SHP77 (cell line): ENCODE results near the gene CFAP57.
A peak's percentile ranks its signal among the peaks of the same experiment; 100 is the strongest.

Source experiments
- DNase-seq, 2 experiments: peaks; one replicate each; lab custom pipeline; 2025; lab: John Stamatoyannopoulos, UW

CFAP57 gene

DNA sequence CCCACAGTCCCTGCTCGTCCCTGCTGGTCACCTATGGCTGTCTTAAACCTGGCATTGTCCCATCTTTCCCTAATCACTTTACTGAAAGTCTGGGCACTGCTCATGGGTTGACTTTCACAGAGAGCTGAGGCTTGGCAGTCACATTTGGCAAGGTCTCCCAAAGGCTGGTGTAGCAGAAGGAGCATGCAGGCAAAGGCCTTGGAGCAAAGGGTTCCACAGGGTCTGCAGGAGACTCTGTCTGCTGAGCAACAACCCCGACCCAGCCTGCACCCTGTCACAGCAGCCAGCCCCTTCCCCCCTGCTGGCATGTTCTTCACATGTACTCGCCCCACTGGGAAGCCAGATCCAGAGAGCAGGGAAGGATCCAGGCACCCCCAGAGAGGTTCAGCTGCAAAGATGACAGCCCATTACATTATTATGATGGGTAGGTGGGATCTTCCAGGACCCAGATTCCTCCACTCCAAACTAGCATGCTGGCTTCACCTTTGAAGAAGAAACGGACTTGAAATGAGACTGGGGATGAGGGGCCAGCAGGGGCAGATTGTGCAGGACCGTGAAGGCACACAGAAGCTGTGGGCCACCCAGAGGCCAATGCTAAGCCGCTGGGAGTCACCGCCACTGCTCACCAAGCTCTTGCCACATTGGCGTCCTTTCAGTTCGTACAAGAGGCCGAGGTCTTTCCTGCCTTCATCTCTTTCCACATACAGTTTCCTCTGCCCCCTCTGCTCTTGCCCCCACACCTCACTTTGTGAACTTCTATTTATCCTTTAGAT is 83.5 kb downstream of the CFAP57 start:
- DNase-seq, result no peak

DNA sequence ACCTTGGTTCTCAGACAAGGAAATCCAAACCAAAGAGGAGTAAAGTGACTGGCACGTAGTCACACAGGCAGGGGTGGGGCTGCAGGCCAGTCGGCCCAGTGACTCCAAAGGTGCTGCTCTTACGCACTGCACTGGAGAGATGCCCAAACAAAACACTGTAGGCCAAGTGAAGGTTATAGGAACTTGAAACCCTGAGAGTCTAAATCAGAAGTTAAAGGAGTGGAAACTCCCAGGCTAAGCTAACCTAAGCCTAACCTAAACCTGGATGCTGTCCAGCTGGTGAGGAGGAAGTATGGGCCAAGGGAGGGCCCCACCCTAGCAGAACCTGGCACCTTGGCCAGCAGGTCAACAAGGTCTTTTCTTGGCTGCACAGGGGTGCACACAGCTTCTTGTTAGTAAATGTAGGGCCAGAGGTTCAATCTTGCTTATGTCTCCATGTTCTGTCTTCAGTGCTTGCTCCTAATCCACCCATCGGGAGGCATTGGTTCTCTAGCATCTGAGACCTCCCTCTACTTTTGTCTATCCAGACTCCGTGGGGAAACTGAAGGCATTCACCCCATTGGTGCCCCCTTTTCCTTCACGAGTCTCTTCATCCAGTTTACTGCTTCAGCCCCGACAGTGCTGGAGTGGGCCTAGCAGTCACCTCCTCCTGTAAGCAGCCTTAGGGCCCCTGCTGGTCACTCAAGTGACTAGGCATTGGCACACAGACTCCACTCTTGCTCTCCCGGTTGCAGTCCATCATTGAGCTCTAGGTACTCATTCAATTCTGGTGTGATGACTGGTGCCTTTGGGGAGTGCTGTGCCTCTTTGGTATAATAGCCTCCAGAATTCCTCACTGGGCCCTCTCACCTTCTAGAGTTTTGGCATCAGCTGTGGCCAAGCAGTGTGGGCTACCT is 84.8 kb downstream of the CFAP57 start:
- DNase-seq, result no peak

DNA sequence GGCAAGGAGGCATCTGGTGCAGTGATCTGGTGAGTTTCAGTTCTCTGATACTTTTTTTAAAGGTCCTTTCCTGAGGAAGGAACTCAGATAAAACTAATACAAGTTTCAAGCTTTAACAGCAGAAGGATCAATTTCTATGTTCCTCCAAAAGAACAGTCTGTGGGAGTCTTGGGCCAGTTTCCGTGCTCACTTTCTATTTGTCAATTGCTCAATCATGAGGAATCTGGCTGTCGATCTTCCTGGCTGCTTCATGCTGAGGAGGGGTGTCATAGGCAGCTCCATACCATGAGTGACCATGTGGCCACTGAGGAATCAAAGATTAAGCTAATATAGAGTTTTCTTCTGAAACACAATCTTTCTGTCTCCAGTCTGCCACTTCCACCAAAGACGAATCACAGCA is 86.2 kb downstream of the CFAP57 start:
- no peak for DNase-seq

DNA sequence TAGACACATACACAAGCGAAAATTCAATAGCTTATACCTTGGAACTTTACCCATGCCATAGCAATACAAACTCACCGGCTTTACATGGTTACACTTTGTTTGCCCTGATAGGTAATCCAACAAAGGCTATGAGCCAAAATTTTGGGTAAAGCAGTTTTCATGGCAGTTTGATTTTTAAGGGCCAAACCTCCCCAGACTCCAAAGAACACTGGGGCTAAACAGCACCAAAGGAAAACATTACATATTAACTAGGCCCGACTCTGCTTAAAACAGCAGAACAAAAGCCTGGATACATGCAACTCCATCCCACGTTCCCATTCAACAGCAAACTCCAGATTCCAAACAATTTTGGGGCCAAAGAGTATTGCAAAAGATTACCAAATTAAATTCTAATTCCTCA is 93.3 kb downstream of the CFAP57 start:
- DNase-seq, result no peak

DNA sequence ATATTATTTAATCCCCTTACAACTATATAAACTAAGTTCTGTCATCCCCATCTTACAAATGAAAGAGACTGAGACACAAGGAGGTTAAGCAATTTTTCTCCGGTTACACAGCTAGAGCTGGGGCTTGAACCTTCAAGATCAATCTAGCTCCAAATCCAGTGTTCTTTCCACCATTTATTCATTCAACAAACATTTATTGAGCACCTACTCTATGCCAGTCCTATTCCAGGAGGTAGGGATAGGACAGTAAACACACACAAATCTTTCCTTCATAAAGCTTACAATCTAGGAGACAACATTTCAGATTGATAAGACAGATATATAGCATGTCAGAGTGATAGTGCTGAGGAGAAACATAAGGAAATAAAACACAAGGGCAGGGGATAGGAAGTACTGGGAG is 94.8 kb downstream of the CFAP57 start:
- no peak for DNase-seq

DNA sequence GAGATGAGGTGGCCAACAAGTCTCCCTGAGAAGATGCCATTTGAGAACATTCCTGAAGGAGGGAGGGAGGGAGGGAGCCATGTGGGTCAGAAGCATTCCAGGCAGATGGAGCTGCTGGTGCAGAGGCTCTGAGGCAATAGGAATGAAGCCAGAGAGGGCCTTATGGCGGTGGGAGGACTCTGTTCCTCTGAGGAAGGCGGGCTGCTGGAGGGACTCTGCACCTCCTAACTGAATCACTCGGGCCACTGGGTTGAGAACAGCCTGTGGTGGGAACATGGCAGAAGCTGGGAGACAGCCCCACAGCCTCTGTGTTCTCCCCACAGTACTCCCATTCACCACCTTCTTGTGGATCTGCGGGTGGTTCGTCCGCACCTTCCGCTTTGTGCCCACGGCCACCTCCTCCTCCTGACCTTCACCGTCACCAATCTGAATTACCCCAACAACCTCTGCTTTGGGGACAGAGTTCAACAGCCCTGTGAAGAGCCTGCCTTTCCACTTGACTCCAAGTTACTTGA is 95.2 kb downstream of the CFAP57 start:
- no peak for DNase-seq

DNA sequence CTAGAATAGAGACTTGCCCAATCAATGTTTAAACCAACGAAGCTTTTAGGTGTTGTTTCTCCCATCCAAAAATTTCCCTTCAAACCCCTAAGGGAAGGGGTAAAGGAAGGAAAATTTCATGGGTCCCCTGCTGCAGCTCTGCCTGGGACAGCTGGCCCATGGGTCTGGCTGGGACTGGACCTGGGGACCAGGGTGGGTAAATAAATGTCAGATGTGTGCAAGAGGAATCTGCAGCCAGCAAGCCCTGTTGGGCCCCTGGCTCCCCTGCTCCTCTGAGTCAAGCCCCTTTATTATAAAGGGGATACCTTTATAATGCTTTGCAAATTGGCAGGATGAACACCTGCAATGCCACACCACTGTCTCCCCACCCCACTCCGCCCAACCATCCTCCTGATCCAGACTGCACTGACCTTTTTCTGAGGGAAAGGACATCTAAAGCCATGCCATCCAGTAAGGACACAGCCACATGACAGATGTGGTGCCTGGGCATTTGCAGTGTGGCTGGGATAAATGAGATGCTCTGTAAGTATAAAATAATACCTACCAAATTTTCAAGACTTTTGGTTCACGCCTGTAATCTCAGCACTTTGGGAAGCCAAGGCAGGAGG is 95.8 kb downstream of the CFAP57 start:
- no peak for DNase-seq

DNA sequence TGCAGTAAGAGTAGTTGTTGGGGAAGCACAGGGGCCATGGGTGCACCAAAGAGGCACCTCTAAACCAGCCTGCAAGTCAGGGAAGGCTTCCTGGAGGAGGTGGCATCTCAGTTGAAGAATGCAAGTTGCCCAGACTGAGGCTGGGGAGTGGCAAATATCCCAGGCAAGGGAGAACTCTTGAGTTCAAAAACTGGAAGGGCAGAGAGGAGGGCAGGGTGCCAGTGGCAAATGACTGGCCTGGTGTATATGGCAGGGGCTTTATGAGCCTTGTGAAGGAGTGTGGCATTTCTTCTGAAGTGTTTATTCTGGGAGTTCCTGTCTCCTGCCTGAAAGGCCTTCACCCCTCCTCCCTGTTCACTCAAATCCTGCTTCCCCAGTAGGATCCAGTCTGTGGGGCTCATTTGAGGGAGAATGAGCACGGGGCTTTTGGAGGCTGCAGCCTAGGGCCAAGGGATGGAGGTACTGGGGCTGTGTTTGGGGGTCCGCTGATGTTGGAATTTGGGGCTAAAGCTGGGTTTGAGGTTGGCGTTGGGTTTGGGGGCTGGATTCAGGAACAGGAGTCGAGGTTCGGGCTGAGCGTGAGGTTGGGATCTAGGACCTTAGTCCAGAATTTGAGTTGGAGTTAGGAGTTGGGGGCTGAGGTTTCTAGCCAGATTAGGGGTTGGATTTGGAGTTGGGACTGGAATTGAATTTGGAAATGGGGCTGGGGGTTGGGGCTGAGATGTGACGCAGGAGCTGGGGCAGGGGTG is 97.7 kb downstream of the CFAP57 start, which contains the start of gene TMEM125:
TSS of gene TMEM125 (plus strand) at position 357 of the 749 bp plus-strand sequence. CDS start 2,740 bp downstream, outside the sequence.
- DNase-seq, result no peak

DNA sequence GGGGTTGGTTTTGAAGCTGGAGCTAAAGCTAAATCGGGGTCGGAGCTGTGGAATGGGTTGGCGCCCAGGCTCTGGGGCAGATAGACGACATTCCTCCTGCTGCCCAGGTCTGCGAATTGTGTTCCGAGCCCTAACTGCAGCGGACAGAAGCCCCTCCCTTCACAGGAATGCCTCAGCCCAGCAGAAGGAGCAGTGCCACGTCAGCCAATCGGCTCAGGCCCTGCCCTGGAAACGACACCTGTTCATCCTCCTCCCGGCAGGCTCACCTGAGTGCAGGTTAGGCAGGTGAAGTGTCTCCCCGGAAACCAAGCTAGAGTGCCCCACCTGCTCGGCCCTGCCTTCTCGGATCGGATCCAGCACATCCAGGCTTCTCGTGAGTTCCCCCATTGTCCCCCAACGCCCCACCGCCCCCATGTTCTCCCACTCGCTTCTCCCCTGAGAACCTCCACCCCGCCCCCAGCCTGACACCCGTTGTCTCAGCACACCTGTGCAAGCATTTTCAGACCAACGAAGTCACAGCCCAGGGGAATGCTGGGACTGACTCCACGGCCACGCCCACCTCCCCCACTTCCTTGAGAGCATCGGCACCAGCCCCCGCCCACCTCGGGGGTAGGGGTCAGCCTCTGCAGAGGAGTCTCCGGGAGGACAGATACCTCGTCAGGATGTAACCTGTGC is 98.4 kb downstream of the CFAP57 start:
- DNase-seq, result no peak

DNA sequence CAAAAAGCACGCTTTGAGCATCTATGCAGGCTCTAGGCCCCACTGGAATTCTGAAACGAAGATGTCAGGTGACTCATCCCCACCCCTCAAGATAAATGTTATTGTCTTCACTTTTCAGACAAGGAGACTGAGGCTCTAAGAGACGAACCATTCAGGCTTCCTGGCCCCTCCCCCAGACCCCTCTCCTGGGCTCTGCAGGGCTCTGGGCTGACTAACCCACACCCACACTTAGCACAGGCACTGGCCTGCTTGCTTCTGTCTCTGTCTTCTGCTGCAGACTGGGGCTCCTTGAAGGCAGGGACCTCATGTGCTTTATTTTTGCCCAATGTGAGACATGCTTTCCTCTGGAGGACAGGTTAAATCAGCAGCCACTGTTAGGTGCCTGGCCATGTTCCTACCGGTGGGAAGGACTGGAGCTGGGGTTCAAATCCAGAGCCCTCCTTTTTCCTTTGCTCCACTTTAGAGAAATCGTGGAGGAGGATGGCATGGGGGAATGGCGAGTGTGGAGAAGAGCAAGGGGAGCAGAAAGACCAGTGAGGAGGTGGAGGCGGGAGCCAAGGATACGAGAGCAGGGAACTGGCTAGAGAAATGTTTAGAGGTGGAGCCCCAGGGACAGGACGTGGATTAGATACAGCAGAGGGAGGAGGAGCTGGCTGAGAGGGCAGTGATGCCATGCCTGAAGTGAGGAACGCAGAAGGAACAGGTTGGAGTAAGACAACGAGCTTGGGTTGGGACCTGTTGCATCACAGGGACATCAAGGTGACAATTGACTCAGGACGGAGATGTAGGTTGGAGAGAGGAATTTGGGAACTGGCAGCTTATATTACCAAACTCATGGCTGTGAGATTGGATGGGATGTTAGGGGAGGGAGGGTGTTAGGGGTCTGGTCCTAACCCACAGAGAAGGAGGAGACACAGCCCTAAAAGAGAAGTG is 99.3 kb downstream of the CFAP57 start:
- no peak for DNase-seq

DNA sequence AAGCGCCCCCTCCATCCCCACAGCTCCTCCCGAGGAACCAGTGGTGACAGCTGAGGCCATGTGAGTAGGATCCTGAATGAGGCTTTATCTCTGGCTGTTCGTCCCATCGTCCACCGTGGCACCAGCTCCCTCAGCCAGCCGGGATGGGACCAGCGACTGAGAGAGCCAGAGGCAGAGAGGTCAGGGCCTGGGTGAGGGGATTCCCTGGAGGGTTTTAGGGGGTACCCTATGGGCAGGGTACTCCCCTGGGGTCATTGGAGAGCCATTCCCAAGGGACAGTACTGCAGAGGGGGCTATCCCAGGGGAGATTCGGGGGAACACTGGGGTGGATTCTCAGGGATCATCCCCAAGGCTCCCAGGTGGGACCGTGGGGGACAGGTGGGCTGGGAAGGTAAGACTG is 100.0 kb downstream of the CFAP57 start:
- no peak for DNase-seq

DNA sequence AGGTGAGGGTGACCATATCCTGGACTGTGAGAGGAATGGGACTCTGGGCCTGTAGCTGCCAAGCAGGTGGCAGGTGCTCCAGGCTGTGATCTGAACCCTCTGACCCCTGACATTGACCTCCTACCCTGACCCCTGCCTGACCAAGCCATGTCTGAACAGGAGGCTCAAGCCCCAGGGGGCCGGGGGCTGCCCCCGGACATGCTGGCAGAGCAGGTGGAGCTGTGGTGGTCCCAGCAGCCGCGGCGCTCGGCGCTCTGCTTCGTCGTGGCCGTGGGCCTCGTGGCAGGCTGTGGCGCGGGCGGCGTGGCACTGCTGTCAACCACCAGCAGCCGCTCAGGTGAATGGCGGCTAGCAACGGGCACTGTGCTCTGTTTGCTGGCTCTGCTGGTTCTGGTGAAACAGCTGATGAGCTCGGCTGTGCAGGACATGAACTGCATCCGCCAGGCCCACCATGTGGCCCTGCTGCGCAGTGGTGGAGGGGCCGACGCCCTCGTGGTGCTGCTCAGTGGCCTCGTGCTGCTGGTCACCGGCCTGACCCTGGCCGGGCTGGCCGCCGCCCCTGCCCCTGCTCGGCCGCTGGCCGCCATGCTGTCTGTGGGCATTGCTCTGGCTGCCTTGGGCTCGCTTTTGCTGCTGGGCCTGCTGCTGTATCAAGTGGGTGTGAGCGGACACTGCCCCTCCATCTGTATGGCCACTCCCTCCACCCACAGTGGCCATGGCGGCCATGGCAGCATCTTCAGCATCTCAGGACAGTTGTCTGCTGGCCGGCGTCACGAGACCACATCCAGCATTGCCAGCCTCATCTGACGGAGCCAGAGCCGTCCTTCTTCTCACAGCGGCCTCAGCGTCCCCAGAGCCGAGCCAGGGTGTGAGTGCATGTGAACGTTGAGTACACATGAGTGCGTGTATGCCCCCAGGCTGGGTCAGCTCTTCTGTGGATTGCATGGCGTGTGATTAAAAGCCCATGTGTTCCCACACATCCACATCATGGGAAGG is 100.7 kb downstream of the CFAP57 start:
- DNase-seq, result no peak

DNA sequence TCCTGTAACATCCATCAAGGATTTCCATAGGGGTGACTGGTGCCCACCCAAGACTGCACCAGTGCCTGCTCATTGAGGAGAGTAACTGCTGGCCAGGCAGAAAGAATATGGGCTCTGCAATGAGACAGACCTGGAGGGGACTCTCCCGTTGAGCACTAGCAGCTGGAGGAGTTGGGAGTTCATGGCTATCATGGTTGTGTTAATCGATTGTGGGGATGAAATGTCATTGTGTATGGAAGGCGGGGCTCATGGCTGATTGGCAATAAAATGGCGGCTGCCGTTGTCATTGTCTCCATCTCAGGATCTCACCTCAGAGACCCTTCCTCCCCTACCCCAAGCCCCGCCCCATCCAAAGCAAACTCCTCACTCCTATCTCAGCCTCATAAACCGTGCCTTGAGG is 101.6 kb downstream of the CFAP57 start:
- no peak for DNase-seq

DNA sequence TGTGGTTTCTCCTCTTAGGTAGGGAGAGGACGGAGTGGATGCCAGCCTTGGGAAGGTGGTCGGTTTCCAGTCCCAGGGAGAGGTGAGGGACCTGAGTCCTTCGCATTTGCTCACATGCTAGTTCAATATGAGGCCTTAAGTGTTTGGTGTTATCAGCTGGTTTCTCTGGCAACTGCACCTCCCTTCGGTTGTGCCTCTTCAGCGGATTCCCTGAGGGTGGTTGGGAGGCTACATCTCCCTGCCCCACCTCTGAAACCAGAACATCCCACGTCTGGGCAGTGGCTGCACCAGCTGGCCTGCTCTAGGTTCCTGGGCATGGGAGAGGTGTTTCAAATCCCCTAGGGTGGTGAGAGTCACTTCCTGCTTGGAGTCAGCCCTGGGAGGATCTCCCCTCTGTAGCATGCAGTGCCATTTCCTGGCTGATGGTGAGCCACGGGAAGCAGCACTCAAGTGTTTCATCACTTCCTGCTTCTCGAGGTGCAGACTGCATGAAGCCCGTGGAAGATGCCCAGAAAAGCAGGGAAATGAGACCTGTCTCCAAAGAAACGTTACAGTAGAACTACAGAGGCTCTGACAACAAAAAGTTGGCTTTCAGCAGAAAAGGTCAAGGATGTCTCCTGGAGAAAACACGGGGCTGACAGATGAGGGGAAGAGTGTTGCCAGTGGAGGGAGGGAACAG is 102.1 kb downstream of the CFAP57 start:
- DNase-seq, result peak; percentile 3 to 15

DNA sequence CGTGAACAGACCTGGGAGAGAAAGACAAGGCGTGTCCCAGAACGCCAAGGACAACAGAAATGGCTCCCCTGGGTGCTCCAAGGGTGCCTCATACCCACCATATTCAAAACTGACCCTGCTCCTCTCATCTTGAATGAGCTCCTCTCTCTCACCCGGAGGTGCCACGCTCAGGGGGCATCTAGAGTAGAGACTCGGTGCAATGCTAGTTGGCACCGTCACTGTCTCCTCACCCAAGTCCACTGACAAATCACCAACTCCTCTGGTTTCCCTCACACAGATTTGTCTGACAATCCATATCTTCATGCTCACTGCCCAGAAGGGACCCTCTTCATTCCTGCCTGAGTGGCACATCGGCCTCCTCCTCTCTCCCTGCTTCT is 102.7 kb downstream of the CFAP57 start:
- DNase-seq, result no peak

DNA sequence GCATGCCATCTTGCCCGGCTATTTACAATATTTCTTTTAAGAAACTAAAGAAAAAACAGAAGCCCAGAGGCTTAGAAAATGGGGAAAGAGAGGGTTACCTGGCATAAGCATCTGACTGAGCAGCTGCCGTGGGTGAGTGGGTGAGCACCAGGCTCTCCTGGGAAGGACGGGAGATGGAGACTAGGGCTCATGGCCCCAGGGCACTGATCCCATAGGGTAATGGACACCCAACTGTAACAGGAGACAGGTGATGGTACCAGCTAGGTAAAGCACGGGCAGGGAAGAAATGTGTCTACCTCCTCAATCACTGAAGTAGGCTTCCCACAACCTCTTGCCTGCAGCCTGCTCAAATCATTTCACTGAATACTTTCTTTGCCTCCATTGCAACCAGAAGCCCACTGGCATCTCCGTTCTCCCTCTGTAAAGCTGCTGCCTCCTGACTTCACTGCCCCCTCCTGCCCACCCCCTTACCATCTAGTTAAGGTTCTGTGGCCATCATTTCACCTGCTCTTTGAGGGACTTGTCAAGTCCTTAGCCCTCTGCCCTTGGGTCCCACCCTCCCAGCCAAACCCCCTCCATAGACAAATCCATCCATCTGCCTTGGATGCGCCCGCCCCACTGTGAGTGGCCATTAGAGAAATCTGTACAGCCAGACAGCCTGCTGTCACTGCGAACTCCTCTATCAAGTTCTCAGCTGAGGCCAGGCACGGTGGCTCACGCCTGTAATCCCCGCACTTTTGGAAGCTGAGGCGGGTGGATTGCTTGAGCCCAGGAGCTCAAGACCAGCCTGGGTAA is 103.9 kb downstream of the CFAP57 start:
- no peak for DNase-seq

DNA sequence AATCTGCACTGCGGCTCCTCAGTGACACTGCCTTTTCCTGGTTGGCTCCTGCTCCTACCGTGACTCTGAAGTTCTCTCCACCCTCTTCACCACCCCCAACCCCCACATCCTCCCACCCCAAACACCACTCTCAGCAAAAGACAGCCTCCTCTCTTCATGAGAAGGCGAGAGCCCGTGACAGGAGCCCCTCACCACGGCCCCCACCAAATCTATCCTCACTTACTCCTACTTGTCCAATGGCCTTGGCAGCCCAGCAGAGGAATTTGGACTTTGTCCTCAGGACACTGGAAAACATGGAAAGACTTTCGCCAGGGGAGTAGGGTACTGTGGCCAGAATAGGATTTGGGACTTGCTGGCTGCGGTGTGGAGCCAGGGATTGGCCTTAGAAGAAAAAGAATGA is 104.5 kb downstream of the CFAP57 start:
- DNase-seq, result no peak
